HG03469 (cell line): ENCODE measurements around the gene CDK5R2.
A peak's percentile ranks its signal among the peaks of the same experiment; 100 is the strongest.
"Not testable (repeated sequence)": the region's sequence is repeated elsewhere in the genome, so short reads cannot be mapped to it uniquely, and the experiment has no call there.

ENCODE experiments used
- ATAC-seq: cut with Tn5 transposase; IDR thresholded peaks from one replicate; pipeline ENCODE4 v1.9.1; 2021; ENCODE audit warnings: mild to moderate bottlenecking, moderate library complexity, moderate number of reproducible peaks; ENCODE audit not compliant: unreplicated experiment

The CDK5R2 gene

DNA sequence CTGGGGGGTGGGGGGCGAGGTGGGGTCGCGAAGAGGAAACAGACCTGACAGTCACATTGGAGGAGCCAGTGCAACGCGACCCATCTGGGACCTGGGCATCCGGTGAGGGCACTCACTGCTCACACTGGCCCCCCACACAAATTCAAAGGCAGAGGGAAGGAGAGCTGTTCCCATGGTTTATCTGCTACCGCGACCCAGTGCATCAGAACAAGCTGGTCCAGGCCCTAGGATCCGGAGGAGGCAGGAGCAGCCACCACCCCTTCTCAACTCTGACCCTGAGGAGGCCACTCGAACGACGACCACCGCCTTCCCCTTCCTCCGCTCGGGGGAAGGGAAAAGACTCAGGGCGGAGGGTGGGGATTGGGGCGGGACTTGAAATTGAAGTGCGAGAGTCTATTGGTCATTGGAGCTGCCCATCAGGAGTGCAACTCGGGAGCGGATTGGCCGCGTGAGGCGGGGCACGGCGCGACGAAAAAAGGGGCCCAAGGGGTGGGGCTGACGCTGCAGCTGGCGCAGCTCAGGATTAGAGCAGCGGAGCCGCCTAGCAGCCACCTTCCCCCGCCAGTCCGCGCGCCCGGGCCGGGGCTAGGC, at the start of gene CDK5R2:
CDK5R2 (plus strand) TSS at position 526 of the 591 bp plus-strand sequence. CDS start 155 bp downstream, outside the sequence.
- peak; percentile 92 for ATAC-seq

DNA sequence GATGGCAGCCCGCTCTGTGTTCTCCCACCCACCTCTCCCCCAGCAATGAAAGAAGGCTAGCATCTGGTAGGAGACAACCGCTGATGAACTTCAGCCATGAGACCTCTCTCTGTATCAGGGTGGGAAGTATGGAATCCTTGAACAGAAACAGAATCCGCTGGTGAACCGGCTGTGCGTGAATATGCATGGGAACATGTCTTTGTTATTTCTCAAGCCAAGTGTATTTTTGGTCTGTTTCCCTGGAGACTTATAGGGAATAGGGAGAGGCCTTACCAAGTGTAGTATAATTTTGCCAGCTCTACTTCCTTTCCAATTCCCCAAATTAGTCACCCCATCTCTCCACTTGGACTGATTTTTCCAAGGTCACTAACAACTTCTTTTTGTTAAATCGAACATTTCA, 48.7 kb upstream of the CDK5R2 start:
- ATAC-seq: no peak

DNA sequence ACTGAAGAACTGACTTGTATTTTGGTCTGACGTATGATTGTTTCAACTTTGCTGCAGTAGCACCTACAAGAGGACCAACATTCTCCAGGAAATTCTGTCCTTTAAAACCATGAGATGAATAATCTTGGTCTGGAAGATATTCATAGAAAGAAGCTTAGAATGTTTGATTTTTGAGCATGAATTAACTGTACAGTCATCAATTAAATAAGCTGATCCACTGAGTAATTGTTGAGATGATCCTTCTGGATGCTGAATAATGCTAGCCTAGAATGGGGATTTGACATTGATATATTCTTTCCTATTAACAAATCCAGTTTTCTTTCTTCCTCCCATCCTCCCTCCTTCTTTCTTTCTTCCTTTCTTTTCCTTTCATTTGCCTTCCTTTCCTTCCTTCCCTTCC, 39.0 kb upstream of the CDK5R2 start:
- no peak for ATAC-seq

DNA sequence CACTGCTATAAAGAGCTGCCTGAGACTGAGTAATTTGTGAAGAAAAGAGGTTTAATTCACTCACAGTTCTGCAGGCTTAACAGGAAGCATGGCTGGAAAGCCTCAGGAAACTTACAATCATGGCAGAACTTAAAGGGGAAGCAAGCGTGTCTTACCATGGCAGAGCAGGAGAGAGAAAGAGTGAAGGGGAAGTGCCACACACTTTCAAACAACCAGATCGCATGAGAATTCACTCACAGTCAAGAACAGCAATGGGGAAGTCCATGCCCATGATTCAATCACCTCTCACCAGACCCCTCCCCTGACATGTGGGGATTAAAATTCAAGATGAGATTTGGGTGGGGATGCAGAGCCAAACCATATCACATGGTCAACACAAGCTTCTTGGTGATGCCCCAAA, 34.7 kb upstream of the CDK5R2 start:
- no peak for ATAC-seq

DNA sequence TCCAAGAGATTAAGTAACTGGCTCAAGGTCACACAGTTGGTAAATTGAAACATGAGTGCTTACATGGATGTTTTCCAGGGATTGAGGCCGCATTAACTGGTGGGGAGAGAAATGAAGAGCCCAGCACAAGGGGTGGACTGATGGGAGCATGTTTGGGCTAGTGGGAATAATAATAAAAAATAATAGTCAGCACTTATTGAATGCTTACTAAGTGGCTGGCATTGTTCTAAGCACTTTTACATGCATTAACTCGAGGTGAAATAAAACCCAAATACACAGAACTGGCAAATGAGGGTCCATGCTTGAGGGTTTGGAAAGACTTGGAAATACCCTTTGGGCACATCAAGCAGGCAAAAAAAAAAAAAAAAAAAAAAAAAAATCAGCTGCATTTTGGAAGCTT, 34.0 kb upstream of the CDK5R2 start:
- no peak for ATAC-seq

DNA sequence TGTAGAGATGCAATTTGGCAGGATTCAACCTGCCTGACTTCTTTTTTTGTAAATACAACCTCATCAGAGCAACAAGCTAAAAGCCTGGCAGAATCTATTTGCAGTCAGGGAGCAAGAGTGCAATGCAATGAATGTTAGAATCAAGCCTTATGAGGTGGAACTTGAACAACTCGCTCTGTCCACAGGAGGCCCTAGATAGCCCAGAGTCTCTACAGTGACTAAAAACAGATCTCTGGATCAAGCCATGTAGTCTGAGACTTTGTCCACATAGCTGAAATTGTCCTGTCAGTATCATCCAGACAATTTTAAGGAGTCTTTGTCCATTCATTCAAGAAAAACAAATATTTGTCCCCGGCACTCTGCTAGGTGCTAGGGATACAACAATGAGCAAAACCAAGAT, 32.0 kb upstream of the CDK5R2 start:
- no peak for ATAC-seq

DNA sequence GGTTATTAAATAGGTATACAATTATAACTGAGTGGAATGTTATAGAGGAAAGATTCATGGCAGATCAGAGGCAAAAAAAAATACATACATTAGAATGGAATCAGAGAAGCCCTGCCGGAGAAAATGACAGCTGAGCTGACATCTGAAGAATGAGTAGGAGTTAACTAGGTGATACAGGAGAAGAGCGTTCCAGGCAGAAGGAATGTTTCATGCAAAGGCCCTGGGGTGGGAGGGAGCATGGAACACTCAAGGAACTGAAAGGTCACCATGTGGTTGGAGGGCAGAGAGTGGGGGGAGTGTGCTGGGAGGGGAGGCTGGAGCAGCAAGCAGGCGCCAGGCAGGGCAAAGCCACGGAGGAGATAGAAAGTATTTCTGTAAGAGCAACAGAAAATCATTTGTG, 31.6 kb upstream of the CDK5R2 start:
- ATAC-seq: no peak

DNA sequence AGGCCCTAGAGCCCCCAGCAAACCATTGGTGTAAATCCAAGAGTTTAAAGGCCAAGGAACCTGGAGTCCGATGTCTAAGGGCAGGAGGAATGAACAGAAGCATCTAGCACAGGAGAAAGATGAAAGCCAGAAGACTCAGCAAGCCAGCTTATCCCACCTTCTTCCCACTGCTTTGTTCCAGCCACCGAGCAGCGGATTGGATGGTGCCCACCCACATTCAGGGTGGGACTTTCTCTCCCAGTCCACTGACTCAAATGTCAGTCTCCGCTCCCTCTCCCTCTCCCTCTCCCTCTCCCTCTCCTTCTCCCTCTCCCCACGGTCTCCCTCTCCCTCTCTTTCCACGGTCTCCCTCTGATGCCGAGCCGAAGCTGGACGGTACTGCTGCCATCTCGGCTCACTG, 29.0 kb upstream of the CDK5R2 start:
- not testable (repeated sequence) for ATAC-seq

DNA sequence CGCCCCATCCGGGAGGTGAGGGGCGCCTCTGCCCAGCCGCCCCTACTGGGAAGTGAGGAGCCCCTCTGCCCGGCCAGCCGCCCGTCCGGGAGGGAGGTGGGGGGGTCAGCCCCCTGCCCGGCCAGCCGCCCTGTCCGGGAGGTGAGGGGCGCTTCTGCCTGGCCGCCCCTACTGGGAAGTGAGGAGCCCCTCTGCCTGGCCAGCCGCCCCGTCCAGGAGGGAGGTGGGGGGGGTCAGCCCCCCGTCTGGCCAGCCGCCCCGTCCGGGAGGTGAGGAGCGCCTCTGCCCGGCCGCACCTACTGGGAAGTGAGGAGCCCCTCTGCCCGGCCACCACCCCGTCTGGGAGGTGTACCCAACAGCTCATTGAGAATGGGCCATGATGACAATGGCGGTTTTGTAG, 27.7 kb upstream of the CDK5R2 start:
- ATAC-seq: not testable (repeated sequence)

DNA sequence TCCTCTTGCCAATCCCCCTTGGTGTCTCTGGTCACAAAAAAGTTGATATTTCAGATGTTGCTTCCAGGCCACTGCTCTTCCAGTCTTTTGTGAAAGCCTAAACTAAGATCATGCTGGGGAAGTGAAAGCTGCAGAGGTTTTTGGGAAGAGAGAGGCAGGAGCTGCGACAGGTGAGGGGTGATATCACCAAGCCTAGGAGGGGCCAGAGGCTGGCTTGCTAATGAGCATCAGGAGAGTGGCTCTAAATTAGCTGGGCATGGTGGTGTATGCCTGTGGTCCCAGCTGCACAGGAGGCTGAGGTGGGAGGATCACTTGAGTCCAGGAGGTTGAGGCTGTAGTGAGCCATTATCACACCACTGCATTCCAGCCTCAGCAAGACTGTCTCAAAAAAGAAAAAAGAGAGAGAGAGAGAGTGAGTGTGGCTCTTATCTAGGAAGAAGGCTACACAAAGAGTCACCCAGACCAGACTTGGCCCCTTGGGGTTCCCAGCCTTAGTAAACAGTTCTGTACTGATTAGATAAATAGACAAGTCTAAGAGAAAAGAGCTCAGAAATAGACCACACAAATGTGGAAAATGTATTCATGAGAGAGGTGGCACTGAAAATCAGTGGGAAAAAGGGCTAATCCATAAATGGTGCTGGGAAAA, 14.6 kb upstream of the CDK5R2 start:
- no peak for ATAC-seq

DNA sequence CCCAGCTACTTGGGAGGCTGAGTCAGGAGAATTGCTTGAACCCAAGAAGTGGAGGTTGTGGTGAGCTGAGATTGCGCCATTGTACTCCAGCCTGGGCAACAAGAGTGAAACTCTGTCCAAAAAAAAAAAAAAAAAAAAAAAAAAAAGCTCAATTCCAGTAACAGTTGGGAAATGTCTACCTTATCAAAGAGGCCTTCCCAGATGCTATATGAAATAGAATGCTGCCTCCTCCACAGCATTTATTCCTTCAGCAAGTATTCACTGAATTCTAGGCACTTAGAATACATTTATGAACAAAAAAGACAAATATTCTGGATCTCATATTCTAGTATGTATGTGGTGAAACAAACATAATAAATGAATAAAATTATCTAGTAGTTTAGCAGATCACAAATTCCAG, 12.8 kb upstream of the CDK5R2 start:
- no peak for ATAC-seq

DNA sequence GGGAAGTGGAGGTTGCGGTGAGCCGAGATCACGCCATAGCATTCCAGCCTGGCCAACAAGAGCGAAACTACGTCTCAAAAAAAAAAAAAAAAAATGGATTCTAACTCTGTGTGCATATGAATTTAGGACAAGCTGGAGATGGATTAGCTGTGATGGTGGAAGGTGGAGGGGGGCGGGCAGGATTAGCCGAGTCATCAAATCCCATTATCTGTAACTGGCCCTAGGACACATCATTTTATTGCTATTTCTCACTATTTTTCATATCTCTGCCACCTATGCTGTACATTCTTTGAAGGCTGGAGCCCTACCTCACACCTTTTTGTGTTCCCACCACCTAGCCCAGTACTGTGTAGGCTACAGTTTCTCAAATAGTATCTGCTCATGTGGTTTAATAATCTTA, 7.3 kb upstream of the CDK5R2 start:
- ATAC-seq: no peak

DNA sequence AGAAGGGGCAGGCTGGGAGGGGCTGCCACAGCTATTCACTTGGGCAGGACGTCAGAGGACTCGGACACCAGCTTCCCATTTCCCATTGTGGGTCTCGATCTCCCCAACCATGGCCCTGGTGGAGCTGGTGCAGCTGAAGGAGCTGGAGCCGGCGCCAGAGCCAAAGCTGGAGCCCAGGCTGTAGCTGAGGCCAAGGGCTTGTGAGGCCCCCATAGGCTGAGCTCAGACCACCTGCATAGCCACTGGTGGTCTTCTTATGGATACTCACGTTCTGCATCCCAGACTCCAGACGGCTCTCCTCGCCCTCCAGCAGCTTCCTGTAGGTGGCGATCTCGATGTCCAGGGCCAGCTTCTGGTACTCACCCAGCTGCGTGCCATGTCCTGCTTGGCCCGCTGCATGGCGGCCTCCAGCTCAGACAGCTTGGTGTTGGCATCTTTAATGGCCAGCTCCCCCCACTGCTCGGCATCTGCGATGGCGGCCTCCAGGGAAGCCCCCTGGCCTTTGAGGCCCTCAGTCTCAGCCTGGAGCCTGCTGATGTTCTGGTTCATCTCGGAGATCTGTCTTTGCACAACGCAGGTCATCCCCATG, 6.0 kb upstream of the CDK5R2 start:
- no peak for ATAC-seq

DNA sequence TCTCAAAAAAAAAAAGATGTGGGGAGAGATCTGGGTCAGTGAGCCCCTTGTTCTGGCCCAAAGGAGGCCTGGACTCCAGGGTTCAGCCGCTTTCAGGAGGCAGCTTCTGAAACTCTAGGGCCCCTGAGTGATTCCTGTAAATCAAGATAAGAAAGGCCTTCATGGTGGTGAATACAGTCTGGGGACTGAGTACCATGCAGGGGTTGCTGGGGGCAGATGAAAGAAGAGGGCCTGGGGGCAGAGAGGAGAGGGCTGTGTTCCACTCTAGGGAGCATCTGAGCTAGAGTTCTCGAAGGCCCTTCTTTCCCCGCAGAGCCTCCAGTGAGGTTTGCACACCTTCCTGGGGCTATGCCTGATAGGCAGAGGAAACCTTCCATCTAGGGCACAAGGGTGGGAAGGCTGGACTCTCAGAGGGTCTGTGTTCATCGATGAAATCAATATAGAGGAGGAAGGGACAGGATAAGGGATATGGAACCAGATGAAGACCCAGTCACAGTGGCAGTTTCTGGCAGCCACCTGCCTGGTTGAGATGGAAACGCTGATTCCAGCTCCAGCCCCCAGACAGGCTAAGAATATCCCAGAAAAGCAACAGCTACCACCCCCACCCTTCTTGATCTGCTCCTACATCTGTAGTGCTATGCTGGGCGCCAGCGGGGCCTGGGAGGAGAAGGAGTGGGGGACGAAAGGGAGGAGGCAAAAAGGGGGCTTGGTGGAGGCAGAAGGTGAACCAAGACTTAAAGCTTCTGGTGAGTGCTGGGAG, 4.7 kb upstream of the CDK5R2 start:
- ATAC-seq: no peak

DNA sequence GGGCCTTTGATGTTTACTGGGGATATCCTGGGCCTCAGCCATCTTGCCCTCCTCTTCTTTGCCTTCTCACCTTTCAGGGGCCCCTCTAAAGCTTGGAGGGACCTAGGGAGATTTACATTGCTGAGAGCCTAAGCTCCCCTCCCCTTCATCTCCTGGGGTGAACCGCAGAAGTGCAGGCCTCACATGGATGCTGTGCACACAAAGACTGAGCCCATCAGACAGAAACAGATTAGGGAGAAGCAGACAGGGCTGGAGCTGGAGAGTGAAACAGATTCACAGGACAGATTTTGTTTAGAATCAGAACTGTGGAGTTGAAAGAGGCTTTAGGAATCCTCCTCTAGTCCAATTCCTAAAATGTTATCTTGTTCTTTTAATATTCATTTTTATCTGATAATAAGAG, 3.4 kb upstream of the CDK5R2 start:
- no peak for ATAC-seq

DNA sequence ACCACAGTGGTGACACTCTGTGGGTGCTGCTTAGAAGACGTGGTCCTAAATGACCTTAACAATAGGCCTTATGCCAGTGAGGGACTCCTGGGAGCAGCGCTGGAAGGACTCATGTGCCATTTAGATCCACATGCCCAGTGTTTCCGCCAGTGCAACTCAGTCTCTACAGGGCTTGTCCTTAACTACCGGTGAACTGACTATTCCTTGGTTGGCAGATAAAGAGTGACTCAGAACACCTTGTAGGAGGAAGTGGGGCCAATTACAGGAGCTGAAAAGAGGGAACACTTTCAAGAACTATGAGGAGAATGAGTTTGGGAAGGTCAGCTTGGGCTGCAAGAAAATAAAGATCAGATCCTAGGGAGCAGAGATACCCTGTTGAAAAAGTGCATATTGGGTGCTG, 1.8 kb upstream of the CDK5R2 start:
- ATAC-seq: no peak

DNA sequence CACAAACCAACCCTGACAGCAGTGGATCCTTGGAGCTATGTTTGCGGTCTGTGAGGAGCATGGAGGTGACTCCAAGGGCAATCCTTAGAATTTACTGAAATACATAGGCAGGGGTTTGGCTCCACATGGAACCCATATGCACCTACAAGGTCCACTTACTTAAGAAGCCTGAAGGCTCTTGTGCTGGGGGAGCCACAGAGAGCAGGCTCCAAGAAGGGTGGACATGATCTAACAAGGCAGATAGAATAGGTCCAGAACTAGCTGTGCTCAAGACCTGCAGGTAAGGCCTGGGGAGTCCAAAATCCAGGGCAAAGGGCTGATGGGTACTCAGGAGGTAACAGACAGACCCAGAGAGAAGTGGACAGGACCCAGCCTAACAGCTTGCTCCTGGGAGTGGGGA, 1.2 kb upstream of the CDK5R2 start:
- ATAC-seq: no peak

DNA sequence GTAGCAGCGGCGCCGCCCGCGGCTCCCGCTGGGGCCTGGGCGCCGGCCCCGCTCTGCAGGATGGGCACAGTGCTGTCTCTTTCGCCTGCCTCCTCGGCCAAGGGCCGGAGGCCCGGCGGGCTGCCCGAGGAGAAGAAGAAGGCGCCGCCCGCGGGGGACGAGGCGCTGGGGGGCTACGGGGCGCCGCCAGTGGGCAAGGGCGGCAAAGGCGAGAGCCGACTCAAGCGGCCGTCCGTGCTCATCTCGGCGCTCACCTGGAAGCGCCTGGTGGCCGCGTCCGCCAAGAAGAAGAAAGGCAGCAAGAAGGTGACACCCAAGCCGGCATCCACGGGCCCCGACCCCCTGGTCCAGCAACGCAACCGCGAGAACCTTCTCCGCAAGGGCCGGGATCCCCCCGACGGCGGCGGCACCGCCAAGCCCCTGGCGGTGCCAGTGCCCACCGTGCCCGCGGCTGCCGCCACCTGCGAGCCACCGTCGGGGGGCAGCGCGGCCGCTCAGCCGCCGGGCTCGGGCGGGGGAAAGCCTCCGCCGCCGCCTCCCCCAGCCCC, 369 bp downstream of the CDK5R2 start:
- ATAC-seq: peak; percentile 8

DNA sequence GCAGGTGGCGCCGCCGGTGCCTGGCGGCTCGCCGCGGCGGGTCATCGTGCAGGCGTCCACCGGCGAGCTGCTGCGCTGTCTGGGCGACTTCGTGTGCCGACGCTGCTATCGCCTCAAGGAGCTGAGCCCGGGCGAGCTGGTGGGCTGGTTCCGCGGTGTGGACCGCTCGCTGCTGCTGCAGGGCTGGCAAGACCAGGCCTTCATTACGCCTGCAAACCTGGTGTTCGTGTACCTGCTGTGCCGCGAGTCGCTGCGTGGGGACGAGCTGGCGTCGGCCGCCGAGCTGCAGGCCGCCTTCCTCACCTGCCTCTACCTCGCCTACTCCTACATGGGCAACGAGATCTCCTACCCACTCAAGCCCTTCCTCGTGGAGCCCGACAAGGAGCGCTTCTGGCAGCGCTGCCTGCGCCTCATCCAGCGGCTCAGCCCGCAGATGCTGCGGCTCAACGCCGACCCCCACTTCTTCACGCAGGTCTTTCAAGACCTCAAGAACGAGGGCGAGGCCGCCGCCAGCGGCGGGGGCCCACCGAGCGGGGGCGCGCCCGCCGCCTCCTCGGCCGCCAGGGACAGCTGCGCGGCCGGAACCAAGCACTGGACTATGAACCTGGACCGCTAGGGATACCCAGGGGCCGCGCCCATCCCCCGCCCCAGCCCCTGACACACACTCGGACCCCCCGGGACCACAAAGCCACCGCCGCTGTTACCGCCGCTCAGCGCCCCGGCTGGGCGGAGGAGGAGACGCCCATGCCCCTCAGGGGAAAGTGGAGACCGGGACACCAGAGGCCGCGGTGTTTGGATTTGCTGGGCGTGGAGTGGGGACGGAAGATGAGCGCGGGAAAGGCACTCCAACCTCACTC, 1.1 kb downstream of the CDK5R2 start:
- ATAC-seq: no peak

DNA sequence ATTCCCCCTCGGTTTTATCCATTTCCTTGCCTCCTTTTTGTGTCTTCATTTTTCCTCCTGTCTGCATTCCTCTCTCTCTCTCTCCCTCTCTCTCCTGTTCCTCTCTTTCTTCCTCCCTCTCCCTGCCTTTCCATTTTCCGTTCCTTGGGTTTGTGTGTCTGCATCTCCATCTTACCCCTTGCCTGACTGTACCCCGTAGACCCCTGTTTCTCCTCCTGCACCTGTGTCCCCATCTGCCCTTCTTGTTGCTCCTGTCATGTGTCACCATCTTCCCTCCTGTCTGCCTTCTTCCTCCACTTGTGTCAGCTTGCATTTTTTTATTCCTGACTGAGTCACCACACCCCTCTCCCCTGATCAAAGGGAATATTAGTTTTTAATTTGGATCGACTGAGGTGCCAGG, 1.8 kb downstream of the CDK5R2 start:
- ATAC-seq: no peak
